Stimulated activated CD4-positive, alpha-beta T cell treated with anti-CD3 and anti-CD28 coated beads, Interleukin-12 subunit alpha, Interleukin-12 subunit beta, amount 100 ng/mL, for 48 hours (primary cell): ENCODE results near the gene SAMD14.

ENCODE experiments used
- DNase-seq, 3 donors: peaks; one replicate each; pipeline ENCODE4 v3.0.0-alpha.2; 2020; ENCODE audit warnings: low read depth in 2 of 3, low spot score in 1 of 3

SAMD14 gene

DNA sequence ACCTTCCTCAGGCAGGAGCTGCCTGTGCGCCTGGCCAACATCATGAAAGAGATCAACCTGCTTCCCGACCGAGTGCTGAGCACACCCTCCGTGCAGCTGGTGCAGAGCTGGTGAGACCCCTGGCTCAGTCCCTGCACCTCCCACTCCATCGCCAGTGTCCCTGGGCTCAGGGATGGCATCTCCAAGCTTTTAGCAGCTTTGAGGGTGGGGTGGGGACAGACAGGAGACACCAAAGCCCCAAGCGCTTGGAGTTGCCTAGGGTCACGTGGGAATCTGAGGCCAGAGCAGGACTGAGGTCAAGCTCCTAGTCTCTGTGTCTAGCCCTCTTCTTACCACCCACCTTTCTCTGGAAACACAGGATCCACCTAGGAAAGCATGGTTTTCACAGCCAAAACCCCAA lies 32.5 kb downstream of the SAMD14 start:
- no peak for DNase-seq

DNA sequence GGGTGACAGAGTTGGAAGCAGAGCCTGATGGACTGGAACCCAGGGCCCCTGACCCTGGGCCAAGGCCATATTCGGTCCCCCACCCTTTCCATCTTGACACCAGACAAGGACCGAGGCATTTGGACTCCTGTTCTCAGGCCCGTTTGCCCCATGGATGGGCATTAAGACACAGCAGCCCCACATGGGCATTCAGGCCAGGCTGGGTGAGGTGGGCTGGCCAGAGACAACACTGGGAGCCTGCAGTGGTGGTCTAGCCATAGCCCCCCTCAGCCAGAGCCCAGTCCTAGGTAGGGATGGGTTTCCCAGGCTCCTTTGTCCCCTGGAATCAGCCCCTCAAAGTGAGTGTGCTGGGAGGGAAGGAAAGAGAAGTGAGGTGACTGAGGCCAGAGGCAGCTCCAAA lies 33.2 kb downstream of the SAMD14 start:
- DNase-seq, result no peak

DNA sequence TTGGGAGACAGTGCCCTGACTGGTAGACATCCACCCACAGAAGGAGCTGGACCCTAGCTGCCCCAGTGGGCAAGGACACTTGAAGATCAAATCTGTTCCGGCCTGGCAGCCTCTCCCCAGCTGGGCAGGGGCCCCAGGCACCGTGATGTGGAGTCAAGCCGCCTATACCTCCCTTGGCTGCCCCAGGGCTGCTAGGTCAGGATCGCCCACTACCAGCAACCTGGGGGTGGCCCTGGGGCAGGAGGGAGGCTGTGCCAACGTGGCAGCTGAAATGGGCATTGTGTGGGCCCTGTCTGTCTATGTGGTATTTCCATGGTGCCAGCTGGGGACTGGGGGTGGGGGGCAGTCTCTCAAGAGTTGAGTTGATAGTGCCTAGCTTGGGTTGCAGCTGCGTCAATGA lies 33.9 kb downstream of the SAMD14 start:
- no peak for DNase-seq

DNA sequence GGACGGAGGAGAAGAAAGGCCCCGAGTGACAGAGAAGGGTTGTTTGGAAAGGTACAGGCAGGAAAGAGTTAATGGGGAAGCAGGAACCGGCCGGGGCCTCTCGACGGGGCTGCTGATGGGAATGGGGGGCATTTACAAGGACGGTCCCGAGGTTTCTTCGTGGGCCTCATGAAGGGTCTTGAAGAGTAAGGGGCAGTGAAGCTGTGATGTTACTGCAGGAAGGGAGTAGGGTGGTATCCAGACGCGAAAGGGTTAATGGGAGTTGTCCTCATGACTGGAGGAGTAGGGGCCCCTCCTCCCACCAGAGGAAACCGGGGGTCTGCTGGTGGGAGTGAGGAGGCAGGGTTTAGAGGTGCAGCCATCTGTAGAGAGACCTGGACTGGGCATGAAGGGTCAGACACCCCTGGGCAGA lies 34.3 kb downstream of the SAMD14 start:
- no peak for DNase-seq

DNA sequence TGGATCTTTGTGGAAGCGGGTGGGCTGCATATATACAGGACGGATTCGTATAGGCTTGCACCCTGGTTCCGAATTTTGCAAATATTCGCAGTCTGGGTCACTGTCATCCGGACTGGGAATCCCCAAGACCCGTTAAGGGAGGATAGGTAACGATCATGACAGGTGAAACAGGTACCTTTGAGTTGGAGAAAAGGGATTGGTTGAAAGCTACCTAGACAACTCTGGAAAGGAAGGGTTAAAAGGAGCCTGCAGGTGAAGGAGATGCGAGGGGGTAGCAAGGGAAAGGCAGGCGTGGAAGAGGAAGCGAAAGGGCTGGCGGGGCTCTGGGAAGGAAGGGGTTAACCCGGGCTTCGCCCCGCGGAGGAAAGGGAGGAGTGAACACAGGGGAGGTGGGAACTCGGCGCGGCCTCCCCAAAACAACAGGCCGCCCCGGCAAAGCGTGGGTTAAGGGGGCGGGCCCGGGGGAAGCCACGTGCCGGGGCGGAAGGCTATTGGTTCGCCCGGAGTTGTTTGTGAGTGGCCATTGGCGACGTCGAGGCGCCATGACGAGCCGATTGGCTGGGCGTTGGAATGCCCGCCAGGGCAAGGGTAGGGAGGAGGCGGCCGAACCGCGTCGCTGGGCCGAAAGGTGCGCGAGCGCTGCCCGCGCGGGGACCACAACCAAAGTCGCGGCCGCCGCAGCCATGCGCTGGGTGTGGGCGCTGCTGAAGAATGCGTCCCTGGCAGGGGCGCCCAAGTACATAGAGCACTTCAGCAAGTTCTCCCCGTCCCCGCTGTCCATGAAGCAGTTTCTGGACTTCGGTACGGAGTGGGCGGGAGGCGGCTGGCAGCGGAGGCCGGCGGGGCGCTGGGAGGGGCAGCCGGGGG lies 35.0 kb downstream of the SAMD14 start, which contains the start of gene PDK2:
PDK2 (plus strand) TSS at position 599 of the 867 bp plus-strand sequence; CDS start at position 684, 85 bp downstream.
- DNase-seq, result peak; percentile 90 to 94 (median 91)

DNA sequence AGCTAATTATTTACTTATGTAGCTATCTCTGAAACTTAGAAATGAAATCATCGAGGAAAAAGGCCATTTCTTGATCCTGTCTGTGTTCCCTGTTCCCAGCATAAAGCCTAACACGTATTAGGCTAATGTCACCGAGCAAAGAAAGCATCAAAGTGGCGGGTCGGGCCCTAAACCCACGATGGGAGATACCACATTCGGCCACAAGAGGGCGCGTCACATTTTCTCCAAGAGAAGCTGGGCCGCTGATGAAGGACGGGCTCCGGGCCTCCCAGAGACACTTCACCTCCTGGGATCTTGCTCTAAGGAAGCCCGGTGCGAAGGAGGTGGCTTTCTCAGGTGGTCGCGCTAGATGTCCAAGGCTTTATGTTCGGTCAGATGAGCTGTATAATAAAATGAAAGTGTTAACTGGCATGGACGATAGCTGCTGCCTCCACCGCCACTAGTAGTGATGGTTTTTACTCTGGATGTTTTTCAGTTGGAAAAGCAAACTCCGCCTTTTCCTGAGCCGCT lies 35.7 kb downstream of the SAMD14 start:
- DNase-seq, result peak; percentile 76 to 93 (median 87)

DNA sequence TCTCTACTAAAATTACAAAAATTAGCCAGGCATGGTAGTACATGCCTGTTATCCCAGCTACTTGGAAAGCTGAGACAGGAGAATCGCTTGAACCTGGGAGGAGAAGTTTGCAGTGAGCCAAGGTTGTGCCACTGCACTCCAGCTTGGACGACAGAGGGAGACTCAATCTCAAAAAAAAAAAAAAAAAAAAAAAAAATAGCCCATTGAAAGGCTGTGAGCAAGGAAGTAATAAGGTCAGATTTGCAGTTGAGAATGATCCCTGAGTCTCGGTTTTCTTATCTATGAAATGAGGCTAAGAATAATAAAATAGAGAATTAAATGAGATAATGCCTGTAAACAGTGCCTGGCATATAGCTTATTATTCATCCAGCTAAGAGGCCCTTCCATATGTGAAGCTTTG lies 36.2 kb downstream of the SAMD14 start:
- no peak for DNase-seq

DNA sequence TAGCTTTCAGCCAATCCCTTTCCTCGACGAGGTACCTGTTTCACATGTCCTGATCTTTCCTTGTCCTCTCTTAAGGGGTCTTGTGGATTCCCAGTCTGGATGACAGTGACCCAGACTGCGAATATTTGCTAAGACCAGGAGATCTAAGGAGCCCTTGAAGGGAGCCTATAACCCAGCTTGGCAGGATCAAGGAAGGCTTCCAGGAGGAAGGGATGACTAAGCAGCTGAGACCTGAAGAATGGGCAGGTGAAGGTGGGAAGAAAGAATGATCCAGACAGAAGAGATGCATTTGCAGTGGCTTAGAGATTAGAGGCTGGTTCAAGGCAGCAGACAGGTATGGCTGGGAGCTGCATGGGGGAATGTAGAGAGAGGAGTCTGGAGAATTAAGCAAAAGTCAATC lies 36.7 kb downstream of the SAMD14 start:
- no peak for DNase-seq

DNA sequence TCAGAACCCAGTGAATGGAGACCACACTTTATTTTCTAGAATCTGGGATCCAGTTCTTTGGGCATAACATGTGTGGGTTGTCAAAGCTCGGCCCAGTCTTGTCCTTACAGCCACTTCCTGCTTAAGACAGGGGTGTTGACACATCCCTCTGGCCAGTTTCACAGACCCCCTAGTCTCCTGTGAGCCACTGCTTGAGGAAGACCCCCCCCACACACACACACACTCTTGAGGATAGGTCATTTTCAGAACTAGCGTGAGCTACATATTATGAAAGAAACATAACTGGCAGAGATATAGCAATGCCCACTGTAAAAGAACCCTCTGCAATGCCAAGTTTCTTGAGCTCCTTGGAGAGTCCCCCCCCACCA lies 38.1 kb downstream of the SAMD14 start:
- DNase-seq, result no peak

DNA sequence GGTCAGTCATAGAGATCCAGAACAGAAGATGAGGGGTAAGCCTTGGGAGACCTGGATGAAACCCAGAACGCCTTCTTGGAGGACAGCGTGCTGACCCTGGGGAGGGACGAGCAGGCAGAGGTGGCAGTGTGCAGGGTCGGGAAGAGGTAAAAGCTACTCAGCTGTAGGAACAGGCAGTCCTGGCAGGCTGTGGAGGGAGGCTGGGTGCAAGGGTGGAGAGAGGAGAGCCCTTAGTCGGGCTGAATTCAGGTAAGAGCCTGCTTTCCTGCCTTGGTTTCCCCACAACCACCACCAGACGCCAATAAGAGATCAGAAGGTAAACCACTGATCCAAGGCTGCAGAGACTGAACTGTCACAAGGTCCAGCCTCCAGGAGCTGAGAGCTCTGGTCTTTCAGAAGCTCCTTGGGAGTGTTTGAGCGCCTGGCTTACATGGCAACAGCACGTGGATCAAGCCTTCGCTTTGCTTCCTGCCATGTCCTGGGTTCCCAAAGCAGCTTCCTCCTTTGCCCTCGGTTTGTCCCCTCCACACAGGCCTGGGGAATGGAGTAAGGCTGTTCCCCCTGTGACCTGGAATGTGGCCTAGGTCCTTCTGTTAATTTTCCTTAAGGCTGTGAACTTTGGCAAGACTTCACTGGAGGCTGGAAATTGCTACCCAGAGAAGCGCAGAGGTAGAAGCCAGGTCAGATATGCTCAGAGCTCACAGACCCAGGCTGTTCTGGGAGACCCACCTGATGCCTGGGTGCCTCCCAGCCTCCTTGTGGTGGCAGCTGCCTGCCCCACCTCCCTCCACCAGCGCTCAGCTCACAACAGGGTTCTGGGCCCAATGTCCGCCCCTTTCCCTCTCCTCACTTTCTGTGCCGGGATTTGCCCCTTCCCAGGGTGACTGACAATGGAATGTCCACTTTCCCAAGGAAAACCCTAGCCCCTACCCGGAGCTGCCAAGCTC lies 38.7 kb downstream of the SAMD14 start:
- no peak for DNase-seq

DNA sequence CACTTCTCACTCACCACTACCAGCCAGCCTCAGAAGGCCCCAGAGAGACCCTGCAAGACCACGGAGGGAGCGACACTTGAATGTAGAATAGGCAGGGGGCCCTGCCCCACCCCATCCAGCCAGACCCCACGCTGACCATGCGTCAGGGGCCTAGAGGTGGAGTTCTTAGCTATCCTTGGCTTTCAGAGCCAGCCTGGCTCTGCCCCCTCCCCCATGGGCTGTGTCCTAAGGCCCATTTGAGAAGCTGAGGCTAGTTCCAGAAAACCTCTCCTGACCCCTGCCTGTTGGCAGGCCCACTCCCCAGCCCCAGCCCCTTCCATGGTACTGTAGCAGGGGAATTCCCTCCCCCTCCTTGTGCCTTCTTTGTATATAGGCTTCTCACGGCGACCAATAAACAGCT lies 39.9 kb downstream of the SAMD14 start:
- DNase-seq, result no peak

DNA sequence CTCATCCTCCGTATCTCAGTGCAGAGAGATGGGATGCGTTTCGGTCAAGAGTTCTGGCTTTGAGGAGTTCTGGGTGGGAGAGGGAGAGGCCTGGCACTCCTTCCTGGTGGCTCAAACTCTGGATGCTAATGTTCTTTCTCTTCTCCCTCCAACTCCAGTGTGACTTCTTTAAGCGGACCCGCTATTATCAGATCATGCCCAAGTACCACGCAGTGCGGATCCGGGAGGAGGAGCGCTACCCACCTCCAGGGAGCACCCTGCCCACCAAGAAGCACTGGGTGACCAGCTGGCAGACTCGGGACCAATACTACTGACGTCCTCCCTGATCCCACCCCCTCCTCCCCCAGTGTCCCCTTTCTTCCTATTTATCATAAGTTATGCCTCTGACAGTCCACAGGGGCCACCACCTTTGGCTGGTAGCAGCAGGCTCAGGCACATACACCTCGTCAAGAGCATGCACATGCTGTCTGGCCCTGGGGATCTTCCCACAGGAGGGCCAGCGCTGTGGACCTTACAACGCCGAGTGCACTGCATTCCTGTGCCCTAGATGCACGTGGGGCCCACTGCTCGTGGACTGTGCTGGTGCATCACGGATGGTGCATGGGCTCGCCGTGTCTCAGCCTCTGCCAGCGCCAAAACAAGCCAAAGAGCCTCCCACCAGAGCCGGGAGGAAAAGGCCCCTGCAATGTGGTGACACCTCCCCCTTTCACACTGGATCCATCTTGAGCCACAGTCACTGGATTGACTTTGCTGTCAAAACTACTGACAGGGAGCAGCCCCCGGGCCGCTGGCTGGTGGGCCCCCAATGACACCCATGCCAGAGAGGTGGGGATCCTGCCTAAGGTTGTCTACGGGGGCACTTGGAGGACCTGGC lies 40.8 kb downstream of the SAMD14 start:
- DNase-seq, result no peak

DNA sequence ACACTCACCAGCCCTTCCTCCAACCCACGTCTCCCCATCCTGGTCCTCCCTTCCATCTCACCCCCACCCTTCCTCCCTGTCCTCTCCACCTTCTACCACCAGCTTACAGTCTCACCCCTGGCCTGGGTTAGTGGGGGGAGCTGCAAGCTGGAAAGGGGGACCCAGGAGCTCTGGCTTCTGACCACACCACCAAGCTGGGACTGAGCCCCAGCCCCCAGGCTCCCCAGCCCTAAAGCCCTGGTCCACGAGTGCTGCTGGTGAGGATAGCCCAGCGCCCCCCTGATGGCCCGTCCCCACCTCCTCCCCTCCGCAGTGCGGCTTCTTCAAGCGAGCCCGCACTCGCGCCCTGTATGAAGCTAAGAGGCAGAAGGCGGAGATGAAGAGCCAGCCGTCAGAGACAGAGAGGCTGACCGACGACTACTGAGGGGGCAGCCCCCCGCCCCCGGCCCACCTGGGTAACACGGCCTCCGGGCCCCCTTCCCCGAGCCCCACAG lies 42.0 kb downstream of the SAMD14 start:
- no peak for DNase-seq

DNA sequence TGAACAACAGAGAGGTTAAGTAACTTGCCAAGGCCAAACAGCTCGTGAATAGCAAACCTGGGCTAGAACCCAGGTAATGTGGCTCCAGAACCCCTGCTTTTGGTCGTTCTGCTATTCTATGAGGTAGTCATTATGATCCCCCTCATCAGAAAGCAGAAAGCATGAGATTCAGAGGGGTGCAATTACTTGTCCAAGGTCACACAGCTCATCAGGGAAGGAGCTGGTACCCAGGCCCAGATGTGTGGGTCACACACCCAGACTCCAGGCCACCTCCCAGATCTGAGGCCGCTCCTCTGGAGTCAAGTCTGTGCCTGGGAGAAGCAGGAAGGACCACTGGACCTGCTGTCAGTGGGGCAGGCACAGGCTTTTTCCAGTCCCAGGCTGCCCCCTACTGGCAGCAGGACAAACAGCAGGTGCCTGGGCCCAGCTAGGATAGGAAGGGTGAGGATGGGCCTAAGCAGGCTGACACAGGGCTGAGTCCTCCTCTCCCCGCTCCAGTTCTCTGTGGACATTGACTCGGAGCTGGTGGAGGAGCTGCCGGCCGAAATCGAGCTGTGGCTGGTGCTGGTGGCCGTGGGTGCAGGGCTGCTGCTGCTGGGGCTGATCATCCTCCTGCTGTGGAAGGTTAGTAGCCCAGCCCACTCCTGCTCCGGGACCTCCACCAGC lies 42.6 kb downstream of the SAMD14 start:
- peak; percentile 63 to 82 (median 65) for DNase-seq

DNA sequence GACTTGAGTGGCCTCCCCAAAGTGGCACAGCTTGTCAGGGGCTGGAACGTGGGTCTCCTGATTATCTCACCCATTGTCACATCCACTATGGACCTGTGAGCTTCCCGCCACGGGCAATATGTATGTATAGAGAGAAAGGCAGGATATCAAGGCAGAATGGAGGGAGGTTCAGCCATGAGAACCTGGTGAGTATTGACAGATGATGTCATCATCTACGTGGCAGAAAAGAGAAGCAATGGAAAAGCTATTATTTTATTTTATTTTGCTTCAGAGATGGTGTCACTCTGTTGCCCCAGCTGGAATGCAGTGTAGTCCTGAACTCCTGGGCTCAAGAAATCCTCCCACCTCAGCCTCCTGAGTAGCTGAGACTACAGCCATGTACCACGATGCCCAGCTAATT lies 48.2 kb downstream of the SAMD14 start:
- DNase-seq, result no peak

DNA sequence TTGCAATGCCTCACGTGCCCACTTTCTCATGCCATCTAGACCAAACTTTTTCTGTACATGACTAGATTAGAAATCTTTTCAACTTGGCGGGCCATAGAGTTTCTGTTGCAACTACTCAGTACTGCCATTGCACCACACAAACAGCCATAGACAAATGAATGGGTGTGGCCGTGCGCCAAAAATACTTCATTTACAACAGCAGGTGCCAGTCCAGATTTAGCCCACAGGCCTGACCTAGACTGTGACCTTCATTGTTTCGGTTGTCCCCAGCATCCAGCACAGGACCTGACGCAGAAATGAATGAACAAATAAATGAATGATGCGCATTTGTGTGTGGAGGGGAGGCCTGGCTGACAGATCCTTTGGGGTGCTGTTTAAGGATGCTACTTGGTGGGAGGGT lies 49.1 kb downstream of the SAMD14 start:
- no peak for DNase-seq

DNA sequence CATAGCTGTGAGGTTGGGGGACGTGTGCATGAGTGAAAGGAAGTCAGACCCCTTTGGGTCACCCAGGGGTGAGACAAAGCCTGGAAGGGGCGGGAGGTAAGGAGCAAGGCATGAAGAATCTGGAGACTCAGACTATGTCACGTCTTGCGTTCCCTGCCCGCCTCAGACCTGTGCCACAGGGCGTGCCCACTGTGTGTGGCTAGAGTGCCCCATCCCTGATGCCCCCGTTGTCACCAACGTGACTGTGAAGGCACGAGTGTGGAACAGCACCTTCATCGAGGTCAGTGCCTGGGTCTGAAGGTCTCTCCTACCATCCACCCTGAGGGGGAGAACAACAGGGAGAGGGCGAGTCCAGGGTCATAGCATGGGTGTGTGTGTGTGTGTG lies 49.9 kb downstream of the SAMD14 start:
- DNase-seq, result no peak

DNA sequence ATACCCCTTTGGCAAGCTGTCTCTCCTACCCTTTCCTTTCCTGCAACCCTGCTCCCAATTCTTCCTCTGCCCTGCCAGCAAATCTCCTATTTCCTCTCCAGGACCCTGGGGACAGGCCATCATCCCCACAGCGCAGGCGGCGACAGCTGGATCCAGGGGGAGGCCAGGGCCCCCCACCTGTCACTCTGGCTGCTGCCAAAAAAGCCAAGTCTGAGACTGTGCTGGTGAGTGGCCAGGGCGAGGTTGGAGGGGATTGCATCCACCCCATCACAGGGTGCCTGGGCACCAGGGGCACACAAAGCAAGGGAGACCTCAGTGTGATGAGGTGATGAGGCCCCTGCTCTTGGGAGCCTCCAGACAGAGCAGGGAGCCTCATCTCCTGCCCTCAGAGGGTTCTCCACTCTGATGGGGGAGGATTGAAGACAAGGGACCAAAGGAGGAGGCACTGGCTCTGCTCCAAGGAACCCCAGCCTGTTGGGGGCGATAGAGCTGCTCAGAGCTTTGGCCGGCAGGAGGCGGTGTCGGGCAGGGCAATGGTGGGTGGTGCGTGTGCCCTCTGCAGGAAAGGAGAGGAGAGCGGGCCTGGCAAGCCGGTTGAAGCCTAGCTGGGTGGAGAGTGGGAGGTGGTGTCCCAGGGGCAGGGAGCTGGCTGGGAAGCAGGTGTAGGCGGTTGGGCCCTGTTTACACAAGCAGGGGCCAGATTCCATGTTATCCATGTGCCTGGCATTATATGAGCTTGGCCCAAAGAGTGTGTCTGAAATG lies 50.4 kb downstream of the SAMD14 start:
- peak in 1 of 3 donors; percentile 25 for DNase-seq

DNA sequence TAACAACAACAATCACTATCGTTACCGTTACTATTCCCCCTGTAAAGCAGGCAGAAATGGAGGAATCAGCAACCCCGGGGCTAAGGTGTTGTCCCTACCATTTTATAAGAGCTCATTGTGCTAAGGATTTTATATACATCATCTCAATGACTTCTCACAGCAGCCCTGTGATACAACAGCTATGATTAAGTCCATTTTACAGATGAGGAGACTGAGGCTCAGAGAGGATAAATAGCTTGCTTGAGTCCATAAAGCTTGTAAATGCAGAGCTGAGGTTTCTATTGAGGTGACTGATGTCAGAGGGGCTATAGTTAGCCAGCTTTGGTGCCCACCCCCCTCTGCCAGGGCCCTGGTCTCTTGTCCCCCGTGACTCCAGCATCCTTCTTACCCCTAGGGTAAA lies 51.5 kb downstream of the SAMD14 start:
- no peak for DNase-seq
